Fibroblast of lung (primary cell): Measurements from ENCODE around the gene AMOTL1. TPM values are rescaled to one million over a fixed set of nuclear protein-coding genes. Genes with fewer than 3 reads are reported as not detected.

Source experiments
- DNase-seq, 2 donors: peaks; one replicate each; pipeline versions ENCODE4 v3.0.0 to v3.0.0-alpha.2; 2010; ENCODE audit warnings: low read depth in 2 of 2
- H2AFZ ChIP-seq: 2 replicates; pipeline ENCODE4 v1.5.1; 2012; ENCODE audit warnings: low read length, control low read depth, inconsistent platforms
- H3K27ac ChIP-seq: 2 replicates; pipeline ENCODE4 v1.5.1; 2011; ENCODE audit warnings: low read length, control low read depth; ENCODE audit not compliant: insufficient read depth
- H3K27me3 ChIP-seq: 2 replicates; pipeline ENCODE4 v1.5.1; 2011; ENCODE audit warnings: mild to moderate bottlenecking, low read length; ENCODE audit not compliant: control insufficient read depth, insufficient read depth
- H3K36me3 ChIP-seq: 2 replicates; pipeline ENCODE4 v1.5.1; 2011; ENCODE audit warnings: low read length; ENCODE audit not compliant: control insufficient read depth, insufficient read depth
- H3K4me1 ChIP-seq: 2 replicates; pipeline ENCODE4 v1.5.1; 2011; ENCODE audit warnings: low read length; ENCODE audit not compliant: control insufficient read depth, insufficient read depth; ENCODE audit errors: extremely low read depth
- H3K4me2 ChIP-seq: 2 replicates; pipeline ENCODE4 v1.5.1; 2011; ENCODE audit warnings: low read length, control low read depth; ENCODE audit not compliant: insufficient read depth; ENCODE audit errors: extremely low read depth
- H3K4me3 ChIP-seq, 4 experiments: fragments of 200-600 bp in 1 of 4; sonication (generic) in 1 of 4; replicated peaks in 1 of 4; 2 replicates each; pipeline ENCODE4 v1.5.1; 2011 to 2016; ENCODE audit warnings: low read length in 4 of 4, low read depth in 3 of 4, mild to moderate bottlenecking in 3 of 4, control low read depth in 2 of 4, inconsistent platforms in 1 of 4, mixed read lengths in 1 of 4; ENCODE audit not compliant: insufficient read depth in 1 of 4; ENCODE audit errors: control extremely low read depth in 1 of 4
- H3K79me2 ChIP-seq: 2 replicates; pipeline ENCODE4 v1.5.1; 2012; ENCODE audit warnings: mild to moderate bottlenecking, low read length, inconsistent platforms; ENCODE audit not compliant: control insufficient read depth, insufficient read depth
- H3K9ac ChIP-seq: 2 replicates; pipeline ENCODE4 v1.5.1; 2011; ENCODE audit warnings: mild to moderate bottlenecking, low read length, control low read depth; ENCODE audit not compliant: insufficient read depth
- H3K9me3 ChIP-seq: 2 replicates; pipeline ENCODE4 v1.5.1; 2012; ENCODE audit warnings: low read depth, low read length; ENCODE audit not compliant: control insufficient read depth, insufficient read depth
- H4K20me1 ChIP-seq: 2 replicates; pipeline ENCODE4 v1.5.1; 2011; ENCODE audit warnings: low read length; ENCODE audit not compliant: control insufficient read depth, insufficient read depth; ENCODE audit errors: extremely low read depth
- EZH2 ChIP-seq: IDR thresholded peaks from 2 replicates; pipeline ENCODE4 v1.5.1; 2012; ENCODE audit warnings: low read length, control low read depth, mild to moderate bottlenecking; ENCODE audit errors: missing control alignments
- polyA plus RNA-seq, 2 donors: library from polyadenylated mRNA; depleted of rRNA in 1 of 2; stranded (reverse) in 1 of 2; unstranded in 1 of 2; fragments of >200 nt; gene quantifications; 2 replicates each; pipeline ENCODE4 v1.2.1, GENCODE V29; 2011 to 2012; ENCODE audit warnings: missing spikeins in 1 of 2
- total RNA-seq: library from RNA; depleted of rRNA; stranded (reverse); fragments of >200 nt; gene quantifications from 2 replicates; pipeline ENCODE4 v1.2.1, GENCODE V29; 2014
- TF ChIP-seq, protein P1 (sequence below), 2 donors: IDR thresholded peaks in 1 of 2; conservative IDR thresholded peaks in 1 of 2; 1 replicate in 1 of 2; 2 replicates in 1 of 2; pipeline ENCODE4 v1.5.1; 2011 to 2012; ENCODE audit warnings: low read length in 2 of 2, control low read depth in 1 of 2, inconsistent platforms in 1 of 2, low read depth in 1 of 2, mild to moderate bottlenecking in 1 of 2

Gene AMOTL1
- total and polyA plus RNA-seq, 2 donors (not counting 1 experiment from before 2014, with no cell fraction given): 38.0 to 63.7 TPM

DNA sequence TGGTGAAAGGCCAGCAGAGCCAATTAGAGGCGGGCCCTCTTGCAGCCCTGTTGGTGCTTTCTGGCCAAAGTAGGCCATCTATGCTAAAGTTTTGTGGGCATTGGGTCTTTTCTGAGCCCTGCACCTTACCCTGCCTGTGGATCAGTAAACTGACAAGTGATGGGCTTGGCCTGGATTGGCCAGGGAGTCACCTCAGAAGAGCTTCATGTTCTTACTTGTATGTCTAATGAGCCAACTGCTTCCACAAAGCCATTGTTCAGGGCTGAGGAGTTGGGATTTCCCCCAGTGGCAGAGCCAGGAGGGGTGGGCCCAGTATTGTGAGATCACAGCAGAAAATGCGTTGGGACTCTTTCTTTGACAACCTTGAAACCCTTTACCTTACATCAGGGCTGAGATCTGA lies 114.8 kb downstream of the AMOTL1 start:
- no peak overlapping the region for H3K4me2 ChIP-seq
- no peak for DNase-seq
- TF ChIP-seq, protein P1, sequence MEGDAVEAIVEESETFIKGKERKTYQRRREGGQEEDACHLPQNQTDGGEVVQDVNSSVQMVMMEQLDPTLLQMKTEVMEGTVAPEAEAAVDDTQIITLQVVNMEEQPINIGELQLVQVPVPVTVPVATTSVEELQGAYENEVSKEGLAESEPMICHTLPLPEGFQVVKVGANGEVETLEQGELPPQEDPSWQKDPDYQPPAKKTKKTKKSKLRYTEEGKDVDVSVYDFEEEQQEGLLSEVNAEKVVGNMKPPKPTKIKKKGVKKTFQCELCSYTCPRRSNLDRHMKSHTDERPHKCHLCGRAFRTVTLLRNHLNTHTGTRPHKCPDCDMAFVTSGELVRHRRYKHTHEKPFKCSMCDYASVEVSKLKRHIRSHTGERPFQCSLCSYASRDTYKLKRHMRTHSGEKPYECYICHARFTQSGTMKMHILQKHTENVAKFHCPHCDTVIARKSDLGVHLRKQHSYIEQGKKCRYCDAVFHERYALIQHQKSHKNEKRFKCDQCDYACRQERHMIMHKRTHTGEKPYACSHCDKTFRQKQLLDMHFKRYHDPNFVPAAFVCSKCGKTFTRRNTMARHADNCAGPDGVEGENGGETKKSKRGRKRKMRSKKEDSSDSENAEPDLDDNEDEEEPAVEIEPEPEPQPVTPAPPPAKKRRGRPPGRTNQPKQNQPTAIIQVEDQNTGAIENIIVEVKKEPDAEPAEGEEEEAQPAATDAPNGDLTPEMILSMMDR (conservative IDR thresholded peaks at IDR 0.05 in 1 of 2, IDR thresholded peaks at IDR 0.05 in 1 of 2; ENCODE audit: low read depth in 1 of 2, low read length in 2 of 2): no peak
- TF ChIP-seq EZH2: no peak
- H3K4me3 ChIP-seq: no peak overlapping the region
- H3K27me3 ChIP-seq: no peaks in the 10 kb centered on the region
- no peaks in the 10 kb centered on the region for H3K9me3 ChIP-seq
- H3K9ac ChIP-seq: no peak overlapping the region
- H3K36me3 ChIP-seq: peaks cover 1% of the 10 kb centered on the region
- no peaks in the 10 kb centered on the region for H4K20me1 ChIP-seq
- H3K79me2 ChIP-seq: no peaks in the 10 kb centered on the region
- H3K4me1 ChIP-seq: no peaks in the 10 kb centered on the region
- H3K27ac ChIP-seq: no peak overlapping the region
- H2AFZ ChIP-seq: no peak overlapping the region

DNA sequence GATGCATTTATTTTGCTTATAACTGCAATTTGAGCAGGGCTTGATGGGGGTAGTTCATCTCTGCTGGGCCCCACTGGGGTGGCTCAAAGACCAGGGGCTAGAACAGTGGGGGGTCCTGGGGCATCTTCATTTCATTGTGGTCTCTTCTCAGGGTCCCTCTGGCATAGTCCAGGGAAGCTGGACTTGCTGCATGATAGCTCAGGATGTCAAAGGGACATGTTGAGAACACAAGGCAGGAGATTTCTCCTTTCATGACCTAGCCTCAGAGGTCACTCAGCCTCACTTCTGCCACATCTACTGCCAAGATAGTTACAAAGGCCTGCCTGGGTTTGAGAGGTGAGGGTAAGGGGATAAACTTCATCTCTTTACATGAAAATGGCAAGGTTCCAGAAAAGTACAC lies 115.7 kb downstream of the AMOTL1 start:
- TF ChIP-seq EZH2: no peak
- TF ChIP-seq, protein P1 (conservative IDR thresholded peaks at IDR 0.05 in 1 of 2, IDR thresholded peaks at IDR 0.05 in 1 of 2; ENCODE audit: low read depth in 1 of 2, low read length in 2 of 2): no peak
- H2AFZ ChIP-seq: no peak overlapping the region
- no peaks in the 10 kb centered on the region for H3K9me3 ChIP-seq
- no peaks in the 10 kb centered on the region for H3K36me3 ChIP-seq
- no peaks in the 10 kb centered on the region for H3K79me2 ChIP-seq
- no peak overlapping the region for H3K27ac ChIP-seq
- DNase-seq: no peak
- H3K4me1 ChIP-seq: no peaks in the 10 kb centered on the region
- H3K4me3 ChIP-seq: no peak overlapping the region
- no peak overlapping the region for H3K4me2 ChIP-seq
- no peaks in the 10 kb centered on the region for H4K20me1 ChIP-seq
- H3K9ac ChIP-seq: no peak overlapping the region
- H3K27me3 ChIP-seq: no peaks in the 10 kb centered on the region

DNA sequence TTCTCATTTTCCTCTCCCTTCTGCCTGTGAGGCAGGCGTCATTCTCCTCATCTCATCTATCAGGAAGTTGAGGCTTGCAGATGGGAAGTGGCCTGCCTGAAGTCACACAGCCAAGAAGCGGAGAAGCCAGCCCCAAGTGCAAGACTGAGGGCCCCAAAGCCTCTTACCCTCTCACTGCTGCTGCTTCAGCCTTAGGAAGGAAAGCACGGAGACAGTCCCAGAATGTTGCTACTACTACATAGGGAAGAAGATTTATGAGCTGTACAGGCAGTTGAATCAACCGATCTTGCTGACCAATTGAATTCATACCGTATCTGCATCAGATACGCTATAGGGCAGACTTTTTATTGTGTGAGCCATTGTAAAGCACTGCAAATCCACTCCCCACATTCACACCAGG lies 116.2 kb downstream of the AMOTL1 start:
- no peak overlapping the region for H3K4me3 ChIP-seq
- H3K27ac ChIP-seq: no peak overlapping the region
- no peaks in the 10 kb centered on the region for H3K36me3 ChIP-seq
- H3K9me3 ChIP-seq: no peaks in the 10 kb centered on the region
- no peak overlapping the region for H2AFZ ChIP-seq
- no peaks in the 10 kb centered on the region for H4K20me1 ChIP-seq
- DNase-seq: peak in 1 of 2 donors; percentile 8
- no peaks in the 10 kb centered on the region for H3K4me1 ChIP-seq
- no peaks in the 10 kb centered on the region for H3K27me3 ChIP-seq
- TF ChIP-seq, protein P1 (conservative IDR thresholded peaks at IDR 0.05 in 1 of 2, IDR thresholded peaks at IDR 0.05 in 1 of 2; ENCODE audit: low read depth in 1 of 2, low read length in 2 of 2): no peak
- TF ChIP-seq EZH2: no peak
- H3K9ac ChIP-seq: no peak overlapping the region
- no peak overlapping the region for H3K4me2 ChIP-seq
- no peaks in the 10 kb centered on the region for H3K79me2 ChIP-seq
